Activated CD8-positive, alpha-beta memory T cell treated with anti-CD3 and anti-CD28 coated beads, Interleukin-2, amount 50 U/mL, for 24 hours (primary cell): ENCODE data around the gene NFE2L2.
"Not testable (repeated sequence)": the region's sequence is repeated elsewhere in the genome, so short reads cannot be mapped to it uniquely, and the experiment has no call there.

Experiments used
- DNase-seq: peaks from one replicate; pipeline ENCODE4 v3.0.0-alpha.2; 2020; ENCODE audit errors: extremely low read depth

NFE2L2 gene

DNA sequence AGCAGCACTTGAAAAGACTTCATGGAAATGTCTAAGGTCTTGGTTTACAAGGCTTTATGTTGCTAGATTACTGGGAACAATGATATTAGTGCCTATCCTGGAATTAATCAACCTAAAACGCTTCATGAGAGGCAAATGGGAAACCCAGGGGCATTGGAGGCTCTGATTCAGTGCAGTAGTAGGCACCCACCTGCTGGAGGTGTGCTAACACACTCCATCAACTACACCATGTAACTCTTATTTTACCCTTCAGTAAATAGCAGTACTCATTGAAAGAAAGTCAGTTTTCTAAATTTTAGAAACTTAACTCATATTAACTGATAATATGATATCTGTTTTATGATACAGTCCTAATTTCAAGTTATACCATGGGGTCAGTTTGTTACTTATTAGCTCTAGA is 69.3 kb downstream of the NFE2L2 start:
- no peak for DNase-seq

DNA sequence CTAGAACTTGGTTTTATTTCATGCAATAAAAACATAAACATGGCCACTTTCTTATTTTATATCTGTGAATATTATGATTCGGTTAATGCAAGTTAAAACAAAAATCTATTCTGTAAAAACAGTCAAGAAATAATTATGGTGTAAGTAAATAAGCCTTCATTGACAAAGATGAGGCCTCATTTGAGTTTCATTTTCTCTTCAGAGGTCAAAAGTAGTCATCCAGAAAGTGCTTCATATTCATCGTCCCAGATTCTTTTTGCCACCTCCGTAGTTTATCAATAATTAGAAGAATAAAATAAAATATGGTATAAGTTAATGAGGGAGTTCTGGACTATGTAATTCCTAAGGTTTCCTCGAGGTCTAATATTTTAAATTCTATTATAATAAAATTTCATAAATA is 71.3 kb downstream of the NFE2L2 start:
- no peak for DNase-seq

GRCh38 chr2:177192788-177193187 is 71.7 kb downstream of the NFE2L2 start:
- no peak for DNase-seq

GRCh38 chr2:177190941-177191340 is 73.6 kb downstream of the NFE2L2 start:
- no peak for DNase-seq

DNA sequence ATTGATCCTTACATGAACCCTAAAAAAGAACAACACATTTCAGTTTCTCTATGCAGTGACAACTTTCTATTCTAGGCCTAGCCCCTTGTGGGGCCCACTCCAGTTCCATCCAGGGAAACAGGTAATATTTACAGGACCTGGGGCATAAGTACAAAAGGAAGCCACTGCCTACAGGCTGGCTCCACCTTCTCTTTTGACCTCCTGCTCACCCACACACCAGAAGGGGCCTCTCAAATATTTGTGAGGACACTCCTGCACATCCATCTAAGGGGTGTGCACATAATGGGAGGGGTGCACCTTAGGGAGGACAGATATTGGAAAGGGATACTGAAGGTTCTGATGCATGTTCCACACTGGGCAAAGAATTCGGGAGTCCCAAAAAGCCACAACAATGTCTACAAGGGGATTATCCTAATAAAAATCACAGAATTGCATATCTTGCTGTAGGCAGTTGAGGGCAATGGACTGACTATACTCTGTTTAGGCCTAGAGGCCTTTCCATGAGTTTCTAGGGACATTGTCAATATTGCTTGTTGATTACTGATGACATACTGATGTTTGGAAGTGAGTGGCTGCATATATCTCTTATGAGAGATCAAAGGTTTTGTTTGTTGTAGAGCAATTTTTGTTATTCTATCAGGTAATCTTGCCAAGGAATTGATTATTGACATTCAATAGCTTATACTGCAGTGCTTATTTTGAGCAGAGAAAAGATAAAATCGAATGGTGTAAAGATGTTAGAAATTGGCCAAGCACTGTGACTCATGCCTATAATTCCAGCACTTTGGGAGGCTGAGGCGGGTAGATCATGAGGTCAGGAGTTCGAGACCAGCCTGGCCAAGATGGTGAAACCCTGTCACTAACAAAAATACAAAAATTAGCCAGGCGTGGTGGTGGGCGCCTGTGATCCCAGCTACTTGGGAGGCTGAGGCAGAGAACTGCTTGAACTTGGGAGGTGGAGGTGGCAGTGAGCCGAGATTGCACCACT is 75.8 kb downstream of the NFE2L2 start:
- no peak for DNase-seq

- no peak for DNase-seq
Measured at GRCh38 chr2:177187631-177188312, 76.8 kb downstream of the NFE2L2 start.

- DNase-seq = not testable (repeated sequence)
Measured at GRCh38 chr2:177186038-177186437, 78.5 kb downstream of the NFE2L2 start.

DNA sequence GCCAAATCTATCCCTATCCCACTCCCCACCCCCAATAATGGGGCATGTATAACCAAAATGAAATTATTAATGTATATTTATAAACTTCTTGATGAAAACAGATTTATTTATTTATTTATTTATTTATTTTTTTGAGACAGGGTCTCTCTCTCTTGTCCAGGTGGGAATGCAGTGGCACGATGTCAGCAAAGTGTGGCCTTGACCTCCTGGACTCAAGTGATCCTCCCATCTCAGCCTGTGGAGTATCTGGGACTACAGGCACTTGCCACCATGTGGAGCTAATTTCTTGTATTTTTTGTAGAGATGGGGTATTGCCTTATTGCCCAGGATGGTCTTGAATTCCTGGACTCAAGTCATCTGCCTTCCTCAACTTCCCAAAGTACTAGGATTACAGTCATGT is 79.9 kb downstream of the NFE2L2 start:
- DNase-seq = no peak

- no peak for DNase-seq
Measured at GRCh38 chr2:177183860-177184259, 80.7 kb downstream of the NFE2L2 start.
